H1 (cell line): ENCODE data around the gene ARID2. TPM values are rescaled to one million over a fixed set of nuclear protein-coding genes. Genes with fewer than 3 reads are reported as not detected.

ENCODE experiments used
- BCL11A ChIP-seq, 2 experiments: IDR thresholded peaks; one replicate each; pipeline ENCODE4 v1.6.1; 2011; ENCODE audit warnings: low read depth in 2 of 2, low read length in 2 of 2, mild to moderate bottlenecking in 2 of 2
- CBX8 ChIP-seq: fragments of 300-800, 300-1000 bp; sonication (generic); IDR thresholded peaks from 2 replicates; pipeline ENCODE4 v1.7.1; 2016; ENCODE audit warnings: low read depth, low read length, borderline replicate concordance
- CHD2 ChIP-seq: IDR thresholded peaks from 2 replicates; pipeline ENCODE4 v1.6.1; 2012; ENCODE audit warnings: low read length, improper control_type of control experiment
- EZH2 ChIP-seq: fragments of 200-600 bp; sonication (generic); IDR thresholded peaks from 2 replicates; pipeline ENCODE4 v1.7.1; 2012; ENCODE audit warnings: low read depth, mild to moderate bottlenecking, moderate library complexity, low read length, inconsistent platforms; ENCODE audit not compliant: severe bottlenecking
- HDAC6 ChIP-seq: IDR thresholded peaks from one replicate; pipeline ENCODE4 v1.7.1; 2012; ENCODE audit warnings: low read depth, mild to moderate bottlenecking, inconsistent platforms, low read length, moderate library complexity
- JUND ChIP-seq: IDR thresholded peaks from 2 replicates; pipeline ENCODE4 v1.6.1; 2011; ENCODE audit warnings: mild to moderate bottlenecking, improper control_type of control experiment, low read length
- KDM1A ChIP-seq: fragments of 200-600, 300-600 bp; sonication (generic); IDR thresholded peaks from 2 replicates; pipeline ENCODE4 v1.7.1; 2016; ENCODE audit warnings: mild to moderate bottlenecking, low read length, borderline replicate concordance
- KDM5A ChIP-seq: fragments of 200-600 bp; IDR thresholded peaks from 2 replicates; pipeline ENCODE4 v1.7.1; 2012; ENCODE audit warnings: mild to moderate bottlenecking, low read length, inconsistent platforms, mixed read lengths
- RAD21 ChIP-seq, 2 experiments: IDR thresholded peaks in 1 of 2; conservative IDR thresholded peaks in 1 of 2; 2 replicates each; pipeline ENCODE4 v1.6.1; 2011; ENCODE audit warnings: low read depth in 2 of 2, low read length in 2 of 2, improper control_type of control experiment in 1 of 2, inconsistent platforms in 1 of 2, mild to moderate bottlenecking in 1 of 2, moderate library complexity in 1 of 2
- RFX5 ChIP-seq: IDR thresholded peaks from 2 replicates; pipeline ENCODE4 v1.6.1; 2011; ENCODE audit warnings: low read depth, low read length, improper control_type of control experiment, borderline replicate concordance
- RNF2 ChIP-seq: fragments of 200-900, 300-1000 bp; sonication (generic); IDR thresholded peaks from 2 replicates; pipeline ENCODE4 v1.7.1; 2016; ENCODE audit warnings: borderline replicate concordance, low read depth, mild to moderate bottlenecking, antibody characterized with exemption, low read length; ENCODE audit not compliant: poor library complexity, severe bottlenecking; ENCODE audit errors: missing control alignments
- RXRA ChIP-seq: IDR thresholded peaks from 2 replicates; pipeline ENCODE4 v1.6.1; 2011; ENCODE audit warnings: low read depth, mild to moderate bottlenecking, low read length, moderate library complexity; ENCODE audit not compliant: insufficient read depth
- SIN3A ChIP-seq, 2 experiments: IDR thresholded peaks in 1 of 2; conservative IDR thresholded peaks in 1 of 2; 2 replicates each; pipeline ENCODE4 v1.6.1; 2011 to 2012; ENCODE audit warnings: low read length in 2 of 2, improper control_type of control experiment in 1 of 2, low read depth in 1 of 2, mild to moderate bottlenecking in 1 of 2
- SIRT6 ChIP-seq: IDR thresholded peaks from one replicate; pipeline ENCODE4 v1.7.1; 2012; ENCODE audit warnings: low read length, inconsistent platforms
- SP2 ChIP-seq: IDR thresholded peaks from 2 replicates; pipeline ENCODE4 v1.6.1; 2012; ENCODE audit warnings: mild to moderate bottlenecking, low read length, inconsistent platforms
- SUZ12 ChIP-seq: fragments of 200-600 bp; sonication (generic); IDR thresholded peaks from 2 replicates; pipeline ENCODE4 v1.6.1; 2012; ENCODE audit warnings: mild to moderate bottlenecking, inconsistent platforms, low read length, moderate library complexity, mixed read lengths
- TCF12 ChIP-seq: IDR thresholded peaks from 2 replicates; pipeline ENCODE4 v1.6.1; 2011; ENCODE audit warnings: low read depth, mild to moderate bottlenecking, low read length
- USF2 ChIP-seq: IDR thresholded peaks from 2 replicates; pipeline ENCODE4 v1.6.1; 2011; ENCODE audit warnings: low read length, improper control_type of control experiment
- YY1 ChIP-seq: IDR thresholded peaks from 2 replicates; pipeline ENCODE4 v1.6.1; 2011; ENCODE audit warnings: low read depth, mild to moderate bottlenecking, low read length
- polyA plus RNA-seq, 7 experiments: library from polyadenylated mRNA; depleted of rRNA in 3 of 7; stranded (reverse) in 5 of 7; unstranded in 2 of 7; fragments of >200 nt in 5 of 7; fragments of 200-250 nt in 2 of 7; gene quantifications; 1 replicate in 5 of 7; 2 replicates in 1 of 7; 4 replicates in 1 of 7; pipeline versions ENCODE4 v1.2.1 to v1.2.3, GENCODE V29; 2011 to 2013; ENCODE audit warnings: missing spikeins in 2 of 7, mixed read lengths in 2 of 7
- total RNA-seq: library from RNA; stranded (reverse); fragmentation: NEBNext Ultra II Directional; extraction: Animal tissue kit (Norgen Biotek cat#: 25700); gene quantifications from 2 replicates; pipeline ENCODE4 v1.2.1, GENCODE V29; 2021
- TF ChIP-seq, protein P1 (sequence below): IDR thresholded peaks from 2 replicates; pipeline ENCODE4 v1.6.1; 2012; ENCODE audit warnings: low read length, inconsistent platforms

The ARID2 gene
- total and polyA plus RNA-seq, 2 of the 8 experiments (the other 6 are each of a cell fraction or from before 2014, with no cell fraction given) = 32.0 to 45.2 TPM

GRCh38 chr12:45730348-45731189 lies 1.1 kb downstream of the ARID2 start (continued):
- TF ChIP-seq BCL11A (IDR thresholded peaks at IDR 0.05; ENCODE audit: low read depth in 2 of 2, low read length in 2 of 2) = no peak
- no peak for TF ChIP-seq KDM5A
- TF ChIP-seq YY1 = no peak
- TF ChIP-seq SP2 = no peak
- no peak for TF ChIP-seq KDM1A
- TF ChIP-seq RXRA = no peak
- TF ChIP-seq, protein P1, sequence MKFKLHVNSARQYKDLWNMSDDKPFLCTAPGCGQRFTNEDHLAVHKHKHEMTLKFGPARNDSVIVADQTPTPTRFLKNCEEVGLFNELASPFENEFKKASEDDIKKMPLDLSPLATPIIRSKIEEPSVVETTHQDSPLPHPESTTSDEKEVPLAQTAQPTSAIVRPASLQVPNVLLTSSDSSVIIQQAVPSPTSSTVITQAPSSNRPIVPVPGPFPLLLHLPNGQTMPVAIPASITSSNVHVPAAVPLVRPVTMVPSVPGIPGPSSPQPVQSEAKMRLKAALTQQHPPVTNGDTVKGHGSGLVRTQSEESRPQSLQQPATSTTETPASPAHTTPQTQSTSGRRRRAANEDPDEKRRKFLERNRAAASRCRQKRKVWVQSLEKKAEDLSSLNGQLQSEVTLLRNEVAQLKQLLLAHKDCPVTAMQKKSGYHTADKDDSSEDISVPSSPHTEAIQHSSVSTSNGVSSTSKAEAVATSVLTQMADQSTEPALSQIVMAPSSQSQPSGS = no peak
- 0 out of 4 replicates have a peak, but pooled peaks of 1 of the 2 experiments have one; percentile 26 for TF ChIP-seq SIN3A (conservative IDR thresholded peaks at IDR 0.05 in 1 of 2, IDR thresholded peaks at IDR 0.05 in 1 of 2; ENCODE audit: low read depth in 1 of 2, low read length in 2 of 2)
- TF ChIP-seq RAD21 (IDR thresholded peaks at IDR 0.05 in 1 of 2, conservative IDR thresholded peaks at IDR 0.05 in 1 of 2; ENCODE audit: low read depth in 2 of 2, low read length in 2 of 2) = no peak
- no peak for TF ChIP-seq EZH2
- TF ChIP-seq USF2 = no peak
- no peak for TF ChIP-seq CBX8
- TF ChIP-seq SIRT6 = no peak
- no peak for TF ChIP-seq HDAC6
- TF ChIP-seq JUND = no peak
- TF ChIP-seq SUZ12 = no peak
- no peak for TF ChIP-seq TCF12
- no peak for TF ChIP-seq CHD2
- no peak for TF ChIP-seq RFX5
- TF ChIP-seq RNF2 = no peak
